K562 (cell line): ENCODE measurements around the gene AGMO.

ENCODE experiments used
- CTCF ChIP-seq, 3 experiments: IDR thresholded peaks in 2 of 3; conservative IDR thresholded peaks in 1 of 3; 2 replicates each; pipeline ENCODE4 v1.5.1; 2011 to 2012; ENCODE audit warnings: low read length in 3 of 3, mild to moderate bottlenecking in 3 of 3, control low read depth in 2 of 3, improper control_type of control experiment in 1 of 3, inconsistent platforms in 1 of 3, low read depth in 1 of 3, mixed read lengths in 1 of 3, moderate library complexity in 1 of 3; ENCODE audit not compliant: insufficient read depth in 2 of 3
- FOS ChIP-seq: IDR thresholded peaks from 3 replicates; pipeline ENCODE4 v1.6.1; 2011; ENCODE audit not compliant: insufficient read length; ENCODE audit errors: extremely low read depth
- FOSL1 ChIP-seq: fragments of 200-800 bp; sonication (Bioruptor generic); conservative IDR thresholded peaks from 2 replicates; pipeline ENCODE4 v1.6.1; 2016; ENCODE audit warnings: missing genetic modification characterization, missing compliant biosample characterization
- HDGF ChIP-seq: fragments of 450-650 bp; IDR thresholded peaks from 2 replicates; pipeline ENCODE4 v1.6.1; 2016
- HNRNPH1 ChIP-seq: fragments of 200-400 bp; formaldehyde crosslinking; optimal IDR thresholded peaks from 2 replicates; pipeline ENCODE3; 2017; ENCODE audit warnings: low read depth, mild to moderate bottlenecking, low read length, moderate library complexity
- HNRNPK ChIP-seq: fragments of 200-400 bp; formaldehyde crosslinking; IDR thresholded peaks from one replicate; pipeline ENCODE4 v1.6.1; 2018; ENCODE audit warnings: mild to moderate bottlenecking, low read depth, low read length; ENCODE audit not compliant: poor library complexity, severe bottlenecking
- MIER1 ChIP-seq: fragments of 450-650 bp; IDR thresholded peaks from 2 replicates; pipeline ENCODE4 v1.6.1; 2016; ENCODE audit warnings: antibody characterized with exemption, mild to moderate bottlenecking, low read depth
- NR2C1 ChIP-seq, 2 experiments: fragments of 450-650 bp; IDR thresholded peaks; 2 replicates each; pipeline ENCODE4 v1.6.1; 2017; ENCODE audit warnings: mild to moderate bottlenecking in 2 of 2, antibody characterized with exemption in 1 of 2, inconsistent platforms in 1 of 2, missing compliant biosample characterization in 1 of 2, missing genetic modification characterization in 1 of 2
- RBBP5 ChIP-seq: fragments of 200-600 bp; sonication (generic); IDR thresholded peaks from 2 replicates; pipeline ENCODE4 v1.6.1; 2012; ENCODE audit warnings: borderline replicate concordance, mild to moderate bottlenecking, low read length, control low read depth, inconsistent platforms; ENCODE audit not compliant: insufficient read depth, poor library complexity, severe bottlenecking
- ZKSCAN1 ChIP-seq: fragments of 150-350 bp; IDR thresholded peaks from 2 replicates; pipeline ENCODE4 v1.6.1; 2016; ENCODE audit warnings: low read depth, low read length
- ZNF224 ChIP-seq: sonication (generic); formaldehyde crosslinking; IDR thresholded peaks from 2 replicates; pipeline ENCODE4 v1.8.0; 2022; ENCODE audit warnings: mild to moderate bottlenecking, missing genetic modification reagents
- ZNF395 ChIP-seq: fragments of 200-800 bp; sonication (Bioruptor generic); IDR thresholded peaks from 2 replicates; pipeline ENCODE4 v1.6.1; 2017; ENCODE audit warnings: missing genetic modification characterization, missing compliant biosample characterization

- TF ChIP-seq FOSL1: no peak
- TF ChIP-seq CTCF (IDR thresholded peaks at IDR 0.05 in 2 of 3, conservative IDR thresholded peaks at IDR 0.05 in 1 of 3; ENCODE audit: insufficient read depth in 2 of 3, low read depth in 1 of 3, low read length in 3 of 3): no peak
- TF ChIP-seq FOS: no peak
- TF ChIP-seq ZNF395: no peak
- TF ChIP-seq NR2C1 (IDR thresholded peaks at IDR 0.05): no peak
- no peak for TF ChIP-seq NR2C1 (tag; IDR thresholded peaks at IDR 0.05)
- no peak for TF ChIP-seq HNRNPH1
- no peak for TF ChIP-seq RBBP5
- no peak for TF ChIP-seq HNRNPK
- no peak for TF ChIP-seq ZKSCAN1
- TF ChIP-seq ZNF224 (CRISPR knock-in tag): no peak
- no peak for TF ChIP-seq MIER1
- no peak for TF ChIP-seq HDGF
These were observed 76.4 kb downstream of the AGMO start for GRCh38 chr7:15485431-15485830.
